ENCODE measurements around the gene RNF213.

RNF213 gene

GRCh38 chr17:80363120-80363515 lies 102.5 kb downstream of the RNF213 start:
- TF ChIP-seq CTCF (IDR thresholded peaks at IDR 0.05; ENCODE audit: extremely low read depth, insufficient read depth, missing control alignments): no peak
- in situ Hi-C loops (cut with MboI; ENCODE audit: low pct_unique_long_range_greater_than_20kb, low sequenced_read_pairs, unreplicated experiment): no loop called here
- no peak for DNase-seq (ENCODE audit: low spot score)

GRCh38 chr17:80363518-80364090 lies 103.0 kb downstream of the RNF213 start:
- in situ Hi-C loops (cut with MboI; ENCODE audit: low pct_unique_long_range_greater_than_20kb, low sequenced_read_pairs, unreplicated experiment): no loop called here
- DNase-seq (ENCODE audit: low spot score): no peak
- no peak for TF ChIP-seq CTCF (IDR thresholded peaks at IDR 0.05; ENCODE audit: extremely low read depth, insufficient read depth, missing control alignments)

GRCh38 chr17:80364091-80364691 lies 103.5 kb downstream of the RNF213 start:
- in situ Hi-C loops (cut with MboI; ENCODE audit: low pct_unique_long_range_greater_than_20kb, low sequenced_read_pairs, unreplicated experiment): no loop called here
- no peak for DNase-seq (ENCODE audit: low spot score)
- TF ChIP-seq CTCF (IDR thresholded peaks at IDR 0.05; ENCODE audit: extremely low read depth, insufficient read depth, missing control alignments): peak; percentile 46

- in situ Hi-C loops (cut with MboI; ENCODE audit: low pct_unique_long_range_greater_than_20kb, low sequenced_read_pairs, unreplicated experiment): no loop called here
- DNase-seq (ENCODE audit: low spot score): no peak
- no peak for TF ChIP-seq CTCF (IDR thresholded peaks at IDR 0.05; ENCODE audit: extremely low read depth, insufficient read depth, missing control alignments)
Measured at GRCh38 chr17:80365001-80365965, 104.6 kb downstream of the RNF213 start.

GRCh38 chr17:80365983-80366382 lies 105.3 kb downstream of the RNF213 start:
- no peak for DNase-seq (ENCODE audit: low spot score)
- no peak for TF ChIP-seq CTCF (IDR thresholded peaks at IDR 0.05; ENCODE audit: extremely low read depth, insufficient read depth, missing control alignments)
- in situ Hi-C loops (cut with MboI; ENCODE audit: low pct_unique_long_range_greater_than_20kb, low sequenced_read_pairs, unreplicated experiment): no loop called here

- in situ Hi-C loops (cut with MboI; ENCODE audit: low pct_unique_long_range_greater_than_20kb, low sequenced_read_pairs, unreplicated experiment): no loop called here
- TF ChIP-seq CTCF (IDR thresholded peaks at IDR 0.05; ENCODE audit: extremely low read depth, insufficient read depth, missing control alignments): no peak
- DNase-seq (ENCODE audit: low spot score): no peak
Measured at GRCh38 chr17:80367503-80367902, 106.9 kb downstream of the RNF213 start.
